Measurements from ENCODE around the gene FLT4.
"Not testable (repeated sequence)": the region's sequence is repeated elsewhere in the genome, so short reads cannot be mapped to it uniquely, and the experiment has no call there.

- TF ChIP-seq POLR2AphosphoS5 (IDR thresholded peaks at IDR 0.05; ENCODE audit: low read depth, low read length); CTCF (IDR thresholded peaks at IDR 0.05); SIN3A (IDR thresholded peaks at IDR 0.05; ENCODE audit: borderline replicate concordance, insufficient read depth, low read depth, low read length): not testable (repeated sequence)
Measured at GRCh38 chr5:180674090-180674475, 24.7 kb upstream of the FLT4 start.
